Mesothelial cell of epicardium (in vitro differentiated cells): ENCODE data around the gene GREB1L. TPM values are rescaled to one million over a fixed set of nuclear protein-coding genes. Genes with fewer than 3 reads are reported as not detected.

ENCODE experiments used
- DNase-seq, 2 experiments: peaks; one replicate each; pipeline ENCODE4 v3.0.0; 2021; ENCODE audit warnings: low spot score in 2 of 2; ENCODE audit not compliant: unreplicated experiment in 2 of 2
- H3K27ac Mint-ChIP-seq: 2 replicates; pipeline ENCODE4 v1.8.0; 2021; ENCODE audit warnings: mixed read lengths
- H3K27me3 Mint-ChIP-seq: 2 replicates; pipeline ENCODE4 v1.8.0; 2021; ENCODE audit warnings: low read depth, mixed read lengths
- H3K36me3 Mint-ChIP-seq: 2 replicates; pipeline ENCODE4 v1.8.0; 2021; ENCODE audit warnings: mixed read lengths
- H3K4me1 Mint-ChIP-seq: 2 replicates; pipeline ENCODE4 v1.8.0; 2021; ENCODE audit warnings: mixed read lengths
- H3K4me3 Mint-ChIP-seq: 2 replicates; pipeline ENCODE4 v1.8.0; 2021; ENCODE audit warnings: mild to moderate bottlenecking, moderate library complexity, mixed read lengths
- H3K9me3 Mint-ChIP-seq: 2 replicates; pipeline ENCODE4 v1.8.0; 2021; ENCODE audit warnings: mixed read lengths
- CTCF ChIP-seq: fragments of 200-600 bp; sonication (generic); IDR thresholded peaks from one replicate; pipeline ENCODE4 v1.5.0; 2021; ENCODE audit warnings: antibody characterized with exemption; ENCODE audit not compliant: unreplicated experiment
- total RNA-seq: library from RNA; stranded (reverse); gene quantifications from 3 replicates; pipeline ENCODE4 v1.2.1, GENCODE V29; 2021

The GREB1L gene
- total RNA-seq, 1 donor from 2014 or later: 25.5 TPM

GRCh38 chr18:21284540-21284939 lies 42.5 kb downstream of the GREB1L start:
- no peak for TF ChIP-seq CTCF
- no peak for DNase-seq
- H3K4me3 Mint-ChIP-seq: no peak overlapping the region
- H3K4me1 Mint-ChIP-seq: no peaks in the 10 kb centered on the region
- H3K27ac Mint-ChIP-seq: no peak overlapping the region
- H3K36me3 Mint-ChIP-seq: peaks cover 2% of the 10 kb centered on the region
- H3K27me3 Mint-ChIP-seq: no peaks in the 10 kb centered on the region
- H3K9me3 Mint-ChIP-seq: peaks cover 4% of the 10 kb centered on the region

- no peak for TF ChIP-seq CTCF
- Mint-ChIP-seq H3K36me3 (no peaks in the 10 kb centered on the region), H3K9me3 (no peaks in the 10 kb centered on the region), H3K4me3 (no peak overlapping the region), H3K27ac (no peak overlapping the region), H3K4me1 (no peaks in the 10 kb centered on the region), H3K27me3 (no peaks in the 10 kb centered on the region)
- DNase-seq: no peak
Observed at GRCh38 chr18:21289827-21290226, 47.8 kb downstream of the GREB1L start.

- Mint-ChIP-seq H3K27ac (no peak overlapping the region), H3K4me3 (no peak overlapping the region), H3K9me3 (no peaks in the 10 kb centered on the region), H3K4me1 (no peaks in the 10 kb centered on the region), H3K36me3 (no peaks in the 10 kb centered on the region), H3K27me3 (no peaks in the 10 kb centered on the region)
- no peak for DNase-seq
- TF ChIP-seq CTCF: no peak
Observed at GRCh38 chr18:21291106-21291505, 49.1 kb downstream of the GREB1L start.

GRCh38 chr18:21293479-21293878 lies 51.4 kb downstream of the GREB1L start:
- H3K27me3 Mint-ChIP-seq: no peaks in the 10 kb centered on the region
- DNase-seq: no peak
- H3K27ac Mint-ChIP-seq: no peak overlapping the region
- no peak overlapping the region for H3K4me3 Mint-ChIP-seq
- H3K4me1 Mint-ChIP-seq: no peaks in the 10 kb centered on the region
- no peak for TF ChIP-seq CTCF
- no peaks in the 10 kb centered on the region for H3K36me3 Mint-ChIP-seq
- no peaks in the 10 kb centered on the region for H3K9me3 Mint-ChIP-seq

GRCh38 chr18:21295101-21295500 lies 53.1 kb downstream of the GREB1L start:
- Mint-ChIP-seq H3K4me3 (no peak overlapping the region), H3K27me3 (no peaks in the 10 kb centered on the region), H3K27ac (no peak overlapping the region), H3K4me1 (peaks cover 6% of the 10 kb centered on the region), H3K9me3 (no peaks in the 10 kb centered on the region), H3K36me3 (no peaks in the 10 kb centered on the region)
- DNase-seq: no peak
- TF ChIP-seq CTCF: no peak

GRCh38 chr18:21296045-21296444 lies 54.0 kb downstream of the GREB1L start:
- no peak for DNase-seq
- Mint-ChIP-seq H3K4me3 (no peak overlapping the region), H3K27ac (no peak overlapping the region), H3K27me3 (no peaks in the 10 kb centered on the region), H3K36me3 (no peaks in the 10 kb centered on the region), H3K9me3 (no peaks in the 10 kb centered on the region), H3K4me1 (peaks cover 15% of the 10 kb centered on the region)
- no peak for TF ChIP-seq CTCF
